ENCODE results near the gene NOP9.

The NOP9 gene

DNA sequence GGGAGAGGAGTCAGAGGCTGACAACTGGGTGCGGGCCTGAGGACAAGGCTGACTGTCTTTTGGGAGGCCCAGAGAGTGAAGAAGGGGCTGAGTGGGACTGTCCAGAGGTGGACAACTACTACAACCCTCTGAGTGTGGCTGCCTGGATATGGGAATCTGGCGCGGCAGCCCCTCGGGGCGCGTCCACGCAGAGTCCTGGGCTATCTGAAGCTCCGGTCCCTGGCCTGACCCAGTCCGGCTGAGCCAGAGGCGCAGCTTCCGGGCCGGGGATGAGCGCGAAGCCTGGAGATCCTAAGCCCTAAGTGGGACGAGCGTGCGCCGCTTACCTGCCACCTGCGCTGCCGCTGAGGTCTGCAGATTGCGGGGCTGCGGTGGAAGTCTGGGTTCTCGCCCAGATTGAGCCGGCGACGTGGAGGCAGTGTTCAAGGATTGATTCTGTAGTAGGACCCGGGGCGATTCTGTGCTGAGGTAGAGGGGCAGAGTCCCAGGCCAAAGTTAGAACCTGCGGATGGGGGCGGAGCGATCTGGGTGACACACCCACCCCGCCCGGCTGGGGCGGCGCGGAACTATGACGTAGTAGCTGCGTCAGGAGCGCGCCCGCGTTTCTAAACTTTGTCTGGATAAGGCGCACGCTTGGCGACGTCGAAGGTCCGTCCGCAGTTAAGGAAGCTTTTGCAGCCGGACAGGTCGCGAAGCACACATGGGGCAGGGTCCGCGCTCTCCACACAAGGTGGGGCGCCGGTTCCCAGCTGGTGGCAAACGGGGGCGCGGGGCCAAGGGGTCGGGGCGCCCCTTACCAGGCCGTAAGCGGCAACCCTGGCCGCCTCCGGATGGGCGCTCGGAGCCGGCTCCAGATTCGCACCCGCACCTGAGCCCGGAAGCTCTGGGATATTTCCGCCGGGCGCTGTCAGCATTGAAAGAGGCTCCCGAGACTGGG is at the start of gene NOP9, which contains the start of gene DHRS1:
TSS of gene NOP9 (plus strand) at position 596 of the 937 bp plus-strand sequence. CDS start at position 701, 105 bp downstream.
TSS of gene DHRS1 (minus strand) at position 526 of the 937 bp plus-strand sequence. CDS start 674 bp downstream, outside the sequence.
- TF ChIP-seq, protein P1, sequence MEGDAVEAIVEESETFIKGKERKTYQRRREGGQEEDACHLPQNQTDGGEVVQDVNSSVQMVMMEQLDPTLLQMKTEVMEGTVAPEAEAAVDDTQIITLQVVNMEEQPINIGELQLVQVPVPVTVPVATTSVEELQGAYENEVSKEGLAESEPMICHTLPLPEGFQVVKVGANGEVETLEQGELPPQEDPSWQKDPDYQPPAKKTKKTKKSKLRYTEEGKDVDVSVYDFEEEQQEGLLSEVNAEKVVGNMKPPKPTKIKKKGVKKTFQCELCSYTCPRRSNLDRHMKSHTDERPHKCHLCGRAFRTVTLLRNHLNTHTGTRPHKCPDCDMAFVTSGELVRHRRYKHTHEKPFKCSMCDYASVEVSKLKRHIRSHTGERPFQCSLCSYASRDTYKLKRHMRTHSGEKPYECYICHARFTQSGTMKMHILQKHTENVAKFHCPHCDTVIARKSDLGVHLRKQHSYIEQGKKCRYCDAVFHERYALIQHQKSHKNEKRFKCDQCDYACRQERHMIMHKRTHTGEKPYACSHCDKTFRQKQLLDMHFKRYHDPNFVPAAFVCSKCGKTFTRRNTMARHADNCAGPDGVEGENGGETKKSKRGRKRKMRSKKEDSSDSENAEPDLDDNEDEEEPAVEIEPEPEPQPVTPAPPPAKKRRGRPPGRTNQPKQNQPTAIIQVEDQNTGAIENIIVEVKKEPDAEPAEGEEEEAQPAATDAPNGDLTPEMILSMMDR (conservative IDR thresholded peaks at IDR 0.05; ENCODE audit: low read length): no peak
- peak within 1 kb of the TSS; percentile 99 for H3K4me3 ChIP-seq (ENCODE audit: low read length)
- peak; percentile 79 for DNase-seq (ENCODE audit: low read depth)

- no peak for DNase-seq (ENCODE audit: low read depth)
- TF ChIP-seq, protein P1 (conservative IDR thresholded peaks at IDR 0.05; ENCODE audit: low read length): no peak
- H3K4me3 ChIP-seq (ENCODE audit: low read length): no peak overlapping the region
Measured at GRCh38 chr14:24250354-24250753, 49.3 kb upstream of the NOP9 start.

- TF ChIP-seq, protein P1 (conservative IDR thresholded peaks at IDR 0.05; ENCODE audit: low read length): peak; percentile 33
- peak; percentile 38 for DNase-seq (ENCODE audit: low read depth)
- no peak overlapping the region for H3K4me3 ChIP-seq (ENCODE audit: low read length)
Measured at GRCh38 chr14:24251880-24252288, 47.8 kb upstream of the NOP9 start.

- TF ChIP-seq, protein P1 (conservative IDR thresholded peaks at IDR 0.05; ENCODE audit: low read length): no peak
- no peak overlapping the region for H3K4me3 ChIP-seq (ENCODE audit: low read length)
- DNase-seq (ENCODE audit: low read depth): no peak
Measured at GRCh38 chr14:24252289-24253124, 47.1 kb upstream of the NOP9 start.

GRCh38 chr14:24253936-24254335 is 45.7 kb upstream of the NOP9 start:
- no peak for DNase-seq (ENCODE audit: low read depth)
- no peak overlapping the region for H3K4me3 ChIP-seq (ENCODE audit: low read length)
- TF ChIP-seq, protein P1 (conservative IDR thresholded peaks at IDR 0.05; ENCODE audit: low read length): no peak

- TF ChIP-seq, protein P1 (conservative IDR thresholded peaks at IDR 0.05; ENCODE audit: low read length): no peak
- H3K4me3 ChIP-seq (ENCODE audit: low read length): no peak overlapping the region
- no peak for DNase-seq (ENCODE audit: low read depth)
Measured at GRCh38 chr14:24254630-24255392, 44.8 kb upstream of the NOP9 start.
